Natural killer cell (primary cell): ENCODE measurements around the gene NRXN3. TPM values are rescaled to one million over a fixed set of nuclear protein-coding genes. Genes with fewer than 3 reads are reported as not detected.

Experiments used
- ATAC-seq, 3 donors: fragments of 150-1000 bp in 2 of 3; fragments of 200-7000 bp in 1 of 3; cut with Tn5 transposase; 1 replicate in 1 of 3; 2 replicates in 2 of 3; pipeline ENCODE4 v1.10.0; 2021; ENCODE audit warnings: mild to moderate bottlenecking in 2 of 3, moderate library complexity in 2 of 3
- DNase-seq, 2 donors: peaks; one replicate each; pipeline versions ENCODE4 v3.0.0 to v3.0.0-alpha.2; 2013 to 2021; ENCODE audit warnings: mixed read lengths in 1 of 2
- H3K27ac ChIP-seq: one replicate; pipeline ENCODE4 v1.5.1; 2013; ENCODE audit warnings: mild to moderate bottlenecking, low read length
- H3K27me3 ChIP-seq: one replicate; pipeline ENCODE4 v1.6.1; 2013; ENCODE audit warnings: low read length; ENCODE audit not compliant: control insufficient read depth, insufficient read depth
- H3K36me3 ChIP-seq: one replicate; pipeline ENCODE4 v1.6.1; 2013; ENCODE audit warnings: low read length; ENCODE audit not compliant: control insufficient read depth, insufficient read depth
- H3K4me1 ChIP-seq: one replicate; pipeline ENCODE4 v1.6.1; 2013; ENCODE audit warnings: low read length; ENCODE audit not compliant: control insufficient read depth, insufficient read depth
- H3K4me3 ChIP-seq: one replicate; pipeline ENCODE4 v1.5.1; 2013; ENCODE audit warnings: low read length
- H3K9me3 ChIP-seq: one replicate; pipeline ENCODE4 v1.6.1; 2013; ENCODE audit warnings: low read length; ENCODE audit not compliant: control insufficient read depth, insufficient read depth
- H3K27ac Mint-ChIP-seq, 2 donors: one replicate each; pipeline ENCODE4 v1.8.0; 2022; ENCODE audit warnings: mild to moderate bottlenecking in 2 of 2, mixed read lengths in 2 of 2, moderate library complexity in 1 of 2
- H3K27me3 Mint-ChIP-seq, 2 donors: one replicate each; pipeline ENCODE4 v1.8.0; 2022; ENCODE audit warnings: low read depth in 2 of 2, mixed read lengths in 2 of 2
- H3K36me3 Mint-ChIP-seq: one replicate; pipeline ENCODE4 v1.8.0; 2022; ENCODE audit warnings: mixed read lengths
- H3K4me1 Mint-ChIP-seq, 2 donors: one replicate each; pipeline ENCODE4 v1.8.0; 2022; ENCODE audit warnings: mixed read lengths in 2 of 2
- H3K4me3 Mint-ChIP-seq: one replicate; pipeline ENCODE4 v1.8.0; 2022; ENCODE audit warnings: mild to moderate bottlenecking, moderate library complexity, mixed read lengths
- H3K9me3 Mint-ChIP-seq, 2 donors: one replicate each; pipeline ENCODE4 v1.8.0; 2022; ENCODE audit warnings: mixed read lengths in 2 of 2
- WGBS: methylation state at CpG from one replicate; pipeline ENCODE4 v1.1.7; 2013; ENCODE audit warnings: missing lambda C conversion rate; ENCODE audit not compliant: insufficient coverage; 5-methylcytosine and 5-hydroxymethylcytosine counted together
- intact Hi-C: fragments of 100-400 bp; cut with micrococcal nuclease; formaldehyde crosslinking; loops from one replicate; pipeline ENCODE4 v1.14.2; 2022
- total RNA-seq, 4 donors: library from RNA; stranded (reverse); fragments of 120-200 nt in 1 of 4; gene quantifications; one replicate each; pipeline versions ENCODE4 v1.2.3 to v1.2.4, GENCODE V29; 2013 to 2022
- TF ChIP-seq, protein P1 (sequence below): fragments of 200-600 bp; IDR thresholded peaks from one replicate; pipeline ENCODE4 v1.8.0; 2022; ENCODE audit warnings: antibody characterized with exemption

Gene NRXN3
- total RNA-seq, 3 donors from 2014 or later (not counting 1 experiment from before 2014, with no cell fraction given): not detected

DNA sequence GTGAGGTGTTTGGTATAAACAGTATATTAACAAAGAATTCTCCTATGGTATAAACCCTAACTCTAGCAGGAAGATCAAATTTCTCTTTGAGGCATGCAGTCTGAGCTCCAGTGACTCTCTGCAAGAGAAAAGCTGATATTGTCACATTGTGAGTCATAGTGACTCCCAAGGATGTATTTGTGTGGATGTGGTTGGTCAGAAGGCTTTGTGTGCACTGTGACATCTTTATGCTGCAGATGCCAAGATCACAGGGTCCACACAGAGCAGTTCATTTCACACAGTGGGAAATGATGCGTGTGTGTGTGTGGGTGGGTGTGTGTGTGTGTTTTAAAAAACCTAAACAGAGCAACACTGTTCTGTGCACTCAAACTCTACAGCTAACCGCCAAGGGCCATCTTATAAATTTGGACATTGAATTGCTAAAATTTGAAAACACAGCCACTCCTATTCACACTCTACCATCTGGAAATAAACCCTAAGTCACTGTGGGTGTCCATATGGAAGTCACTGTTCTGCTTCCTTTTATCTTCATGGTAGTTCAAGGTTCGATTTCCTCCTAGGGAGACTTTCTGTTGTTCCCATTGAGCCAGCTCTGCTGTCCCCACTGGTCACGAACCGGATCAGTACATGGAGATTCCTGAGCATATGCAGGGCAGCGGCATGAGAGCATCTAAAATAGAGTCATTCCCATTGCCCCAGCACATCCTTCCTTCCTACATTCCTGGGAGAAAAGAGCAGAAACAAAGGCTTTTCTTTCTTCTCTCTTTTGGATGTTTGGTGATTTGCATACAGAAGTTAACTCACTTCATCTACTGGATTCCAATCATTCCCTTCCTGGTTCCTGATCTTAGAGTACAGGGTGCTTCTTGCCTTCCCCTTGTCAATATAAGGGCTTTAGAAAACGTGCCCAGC lies 1313.6 kb downstream of the NRXN3 start:
- no peak overlapping the region for H3K27ac ChIP-seq
- DNase-seq (no peak), ATAC-seq (no peak)
- no peaks in the 10 kb centered on the region for H3K36me3 ChIP-seq
- Mint-ChIP-seq H3K9me3 (peaks cover 17 to 20% of the 10 kb centered on the region in 2 donors), H3K27ac (no peak overlapping the region), H3K36me3 (no peaks in the 10 kb centered on the region), H3K27me3 (no peaks in the 10 kb centered on the region), H3K4me3 (no peak overlapping the region), H3K4me1 (no peaks in the 10 kb centered on the region)
- H3K27me3 ChIP-seq: no peaks in the 10 kb centered on the region
- TF ChIP-seq, protein P1, sequence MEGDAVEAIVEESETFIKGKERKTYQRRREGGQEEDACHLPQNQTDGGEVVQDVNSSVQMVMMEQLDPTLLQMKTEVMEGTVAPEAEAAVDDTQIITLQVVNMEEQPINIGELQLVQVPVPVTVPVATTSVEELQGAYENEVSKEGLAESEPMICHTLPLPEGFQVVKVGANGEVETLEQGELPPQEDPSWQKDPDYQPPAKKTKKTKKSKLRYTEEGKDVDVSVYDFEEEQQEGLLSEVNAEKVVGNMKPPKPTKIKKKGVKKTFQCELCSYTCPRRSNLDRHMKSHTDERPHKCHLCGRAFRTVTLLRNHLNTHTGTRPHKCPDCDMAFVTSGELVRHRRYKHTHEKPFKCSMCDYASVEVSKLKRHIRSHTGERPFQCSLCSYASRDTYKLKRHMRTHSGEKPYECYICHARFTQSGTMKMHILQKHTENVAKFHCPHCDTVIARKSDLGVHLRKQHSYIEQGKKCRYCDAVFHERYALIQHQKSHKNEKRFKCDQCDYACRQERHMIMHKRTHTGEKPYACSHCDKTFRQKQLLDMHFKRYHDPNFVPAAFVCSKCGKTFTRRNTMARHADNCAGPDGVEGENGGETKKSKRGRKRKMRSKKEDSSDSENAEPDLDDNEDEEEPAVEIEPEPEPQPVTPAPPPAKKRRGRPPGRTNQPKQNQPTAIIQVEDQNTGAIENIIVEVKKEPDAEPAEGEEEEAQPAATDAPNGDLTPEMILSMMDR: no peak
- H3K4me1 ChIP-seq: no peaks in the 10 kb centered on the region
- intact Hi-C loops: no loop called here
- peaks cover 8% of the 10 kb centered on the region for H3K9me3 ChIP-seq
- no peak overlapping the region for H3K4me3 ChIP-seq
- WGBS: 90% methylated on average over 6 of the region's 7 CpGs

DNA sequence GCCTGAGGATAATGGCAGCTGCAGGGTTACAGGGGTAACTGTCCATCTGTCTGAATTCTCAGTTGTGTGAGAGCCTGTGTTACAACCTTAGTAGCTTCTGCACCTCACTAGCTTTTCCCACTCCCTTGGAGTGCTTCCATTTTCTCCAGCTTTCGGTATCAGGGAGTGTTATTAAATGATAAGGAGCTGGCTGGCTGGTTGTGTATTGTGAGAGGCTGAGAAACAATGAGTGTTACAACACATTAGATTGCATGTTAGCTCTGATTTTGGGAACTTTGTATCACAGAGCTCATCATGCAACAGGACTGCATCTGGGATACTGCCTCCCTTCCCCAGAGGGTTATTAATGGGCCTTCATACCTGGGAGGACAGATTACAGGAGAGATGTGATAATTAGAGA lies 1317.5 kb downstream of the NRXN3 start:
- Mint-ChIP-seq H3K36me3 (no peaks in the 10 kb centered on the region), H3K4me1 (no peaks in the 10 kb centered on the region), H3K4me3 (no peak overlapping the region), H3K9me3 (peaks cover 14 to 18% of the 10 kb centered on the region in 2 donors), H3K27me3 (no peaks in the 10 kb centered on the region), H3K27ac (no peak overlapping the region)
- H3K9me3 ChIP-seq: peaks cover 4% of the 10 kb centered on the region
- WGBS: 85% methylated on average over 1 of the region's 1 CpG
- no peak for ATAC-seq
- no peaks in the 10 kb centered on the region for H3K27me3 ChIP-seq
- H3K36me3 ChIP-seq: no peaks in the 10 kb centered on the region
- TF ChIP-seq, protein P1: no peak
- intact Hi-C loops: no loop called here
- H3K4me3 ChIP-seq: no peak overlapping the region
- DNase-seq: no peak
- no peaks in the 10 kb centered on the region for H3K4me1 ChIP-seq
- no peak overlapping the region for H3K27ac ChIP-seq

DNA sequence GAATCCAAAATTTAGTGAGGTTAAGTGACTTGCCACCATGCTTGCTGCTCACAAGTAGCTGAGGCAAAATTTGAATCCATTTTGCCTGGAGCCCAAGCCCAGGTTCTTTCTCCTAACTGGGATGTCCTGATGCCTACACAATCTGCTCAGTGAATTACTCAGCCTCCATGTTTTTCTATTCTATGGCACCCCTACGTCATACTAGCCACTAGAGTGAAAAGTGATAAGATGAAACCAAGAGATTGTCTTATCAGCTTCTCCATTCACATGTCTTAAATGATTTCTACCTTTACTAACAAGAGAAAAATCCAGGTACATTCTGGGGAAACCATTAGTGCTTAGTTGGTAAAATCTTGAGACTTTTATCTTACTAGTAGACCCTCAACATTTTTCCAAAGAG lies 1321.0 kb downstream of the NRXN3 start:
- 80% methylated on average over 1 of the region's 1 CpG for WGBS

More for the DNA sequence above, 1321.0 kb downstream of the NRXN3 start:
- H3K27ac ChIP-seq: no peak overlapping the region
- TF ChIP-seq, protein P1: no peak
- ATAC-seq (no peak), DNase-seq (no peak)
- no peaks in the 10 kb centered on the region for H3K36me3 Mint-ChIP-seq
- no peak overlapping the region for H3K27ac Mint-ChIP-seq
- no peaks in the 10 kb centered on the region for H3K4me1 Mint-ChIP-seq
- peaks cover 8 to 15% of the 10 kb centered on the region in 2 donors for H3K9me3 Mint-ChIP-seq
- H3K4me1 ChIP-seq: no peaks in the 10 kb centered on the region
- no peak overlapping the region for H3K4me3 ChIP-seq
- H3K4me3 Mint-ChIP-seq: no peak overlapping the region
- no peaks in the 10 kb centered on the region for H3K36me3 ChIP-seq
- intact Hi-C loops: no loop called here
- no peaks in the 10 kb centered on the region for H3K27me3 ChIP-seq
- H3K9me3 ChIP-seq: peaks cover 4% of the 10 kb centered on the region
- H3K27me3 Mint-ChIP-seq: no peaks in the 10 kb centered on the region
